Measurements from ENCODE around the gene TBK1.
A peak's percentile ranks its signal among the peaks of the same experiment; 100 is the strongest.

Gene TBK1

GRCh38 chr12:64451687-64452558, at the start of gene TBK1:
TBK1 (plus strand) TSS chr12:64452120; CDS start chr12:64455871, 3,751 bp downstream.
- DNase-seq, result peak; percentile 70

GRCh38 chr12:64402181-64402580, 49.7 kb upstream of the TBK1 start:
- DNase-seq, result no peak

- peak; percentile 96 for DNase-seq
Observed at GRCh38 chr12:64403707-64404469, 48.0 kb upstream of the TBK1 start, which contains the start of gene XPOT. XPOT (plus strand) TSS chr12:64404392; CDS start chr12:64410036, 5,644 bp downstream.

DNA sequence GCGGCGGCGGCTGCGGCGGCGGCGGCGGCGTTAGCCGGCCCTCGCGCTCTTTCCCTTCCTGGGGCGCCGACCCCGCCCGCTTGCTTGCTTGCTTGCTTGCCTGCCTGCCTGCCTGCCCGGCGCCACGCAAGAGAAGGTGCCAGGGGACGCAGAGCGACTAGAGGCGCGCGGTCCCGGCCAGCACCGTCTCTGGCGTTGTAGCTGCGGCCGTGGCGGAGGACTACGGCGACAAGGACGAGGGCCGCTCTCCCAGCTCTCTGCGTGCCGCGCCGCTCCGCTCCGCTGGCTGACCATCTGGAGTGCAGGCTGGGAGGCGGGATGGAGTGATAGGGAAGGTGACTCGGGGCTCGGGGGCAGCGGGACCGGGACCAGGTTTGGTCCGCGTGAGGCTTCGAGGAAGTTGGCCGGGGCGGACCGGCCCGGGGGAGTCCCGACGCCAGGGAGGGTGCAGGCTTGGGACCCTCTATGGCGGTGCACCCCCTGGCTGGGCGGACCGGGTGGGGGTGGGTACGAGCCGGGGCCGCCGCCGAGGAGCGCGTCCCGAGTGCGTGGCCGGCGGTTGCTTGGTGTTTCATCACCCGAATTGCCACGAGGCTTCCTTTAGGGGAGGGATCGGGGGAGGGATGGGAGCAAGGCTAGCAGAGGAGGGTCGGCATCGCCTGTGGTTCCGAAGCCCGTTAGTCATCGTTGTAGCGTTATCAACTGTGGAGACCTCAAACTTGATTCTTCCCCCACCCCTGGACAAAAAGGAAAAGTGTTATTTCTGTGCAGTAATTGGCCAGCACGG, 47.3 kb upstream of the TBK1 start:
- DNase-seq, result peak; percentile 61

GRCh38 chr12:64407342-64408223, 44.3 kb upstream of the TBK1 start:
- DNase-seq, result no peak

DNA sequence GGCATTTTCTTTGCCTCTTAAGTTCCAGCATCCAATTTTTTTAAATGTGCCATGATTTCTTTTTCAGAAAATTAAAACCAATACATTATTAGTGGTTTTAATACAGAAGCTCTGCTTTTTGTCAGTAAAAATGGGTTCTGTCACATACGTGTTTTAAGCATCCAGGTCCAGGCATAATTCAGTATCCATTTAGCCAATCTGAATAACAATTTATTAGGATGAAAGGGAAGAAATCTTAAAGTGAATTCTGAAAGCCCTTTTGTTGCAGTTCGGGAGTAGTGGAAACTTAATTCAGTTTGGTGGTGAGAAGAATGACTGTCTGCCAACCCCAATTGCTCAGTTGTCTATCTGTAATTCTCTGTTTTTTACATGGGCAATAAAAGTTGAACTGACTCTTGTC, 40.5 kb upstream of the TBK1 start:
- DNase-seq, result no peak

DNA sequence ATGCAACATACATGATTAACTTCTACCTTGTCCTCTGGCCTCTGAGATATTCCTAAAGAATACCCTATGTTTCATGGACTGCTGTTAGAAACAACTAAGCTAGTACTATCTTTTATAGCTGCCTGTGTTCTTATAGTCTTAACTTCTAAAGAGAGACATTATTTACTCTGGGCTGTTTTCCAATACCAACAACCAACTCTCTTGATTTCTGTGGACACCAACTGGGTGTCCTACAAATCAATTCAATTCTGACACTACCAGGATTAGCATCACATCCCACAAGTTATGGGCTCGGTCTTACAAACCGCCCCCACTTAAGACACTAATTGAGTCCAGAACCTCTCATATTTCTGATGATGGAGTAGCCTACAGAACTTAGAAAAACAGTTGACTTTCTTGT, 39.5 kb upstream of the TBK1 start:
- no peak for DNase-seq

GRCh38 chr12:64413884-64414283, 38.0 kb upstream of the TBK1 start:
- DNase-seq, result no peak

GRCh38 chr12:64418209-64418608, 33.7 kb upstream of the TBK1 start:
- DNase-seq, result no peak

GRCh38 chr12:64419696-64420095, 32.2 kb upstream of the TBK1 start:
- no peak for DNase-seq

- DNase-seq, result no peak
Observed at GRCh38 chr12:64427988-64428387, 23.9 kb upstream of the TBK1 start.

- DNase-seq, result no peak
Observed at GRCh38 chr12:64428956-64429355, 23.0 kb upstream of the TBK1 start.

DNA sequence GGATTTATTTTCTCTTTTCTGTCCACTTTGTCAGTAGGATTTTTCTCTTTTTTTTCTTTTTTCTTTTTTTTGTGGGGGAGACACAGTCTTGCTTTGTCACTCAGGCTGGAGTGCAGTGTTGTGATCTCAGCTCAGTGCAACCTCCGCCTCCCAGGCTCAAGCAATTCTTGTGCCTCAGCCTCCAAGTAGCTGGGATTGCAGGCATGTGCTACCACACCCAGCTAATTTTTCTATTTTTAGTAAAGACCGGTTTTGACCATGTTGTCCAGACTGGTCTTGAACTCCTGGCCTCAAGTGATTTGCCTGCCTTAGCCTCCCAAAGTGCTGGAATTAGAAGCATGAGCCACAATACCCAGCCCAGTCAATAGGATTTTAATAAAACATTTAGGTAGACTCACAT, 21.0 kb upstream of the TBK1 start:
- no peak for DNase-seq

GRCh38 chr12:64431791-64432190, 20.1 kb upstream of the TBK1 start:
- no peak for DNase-seq

DNA sequence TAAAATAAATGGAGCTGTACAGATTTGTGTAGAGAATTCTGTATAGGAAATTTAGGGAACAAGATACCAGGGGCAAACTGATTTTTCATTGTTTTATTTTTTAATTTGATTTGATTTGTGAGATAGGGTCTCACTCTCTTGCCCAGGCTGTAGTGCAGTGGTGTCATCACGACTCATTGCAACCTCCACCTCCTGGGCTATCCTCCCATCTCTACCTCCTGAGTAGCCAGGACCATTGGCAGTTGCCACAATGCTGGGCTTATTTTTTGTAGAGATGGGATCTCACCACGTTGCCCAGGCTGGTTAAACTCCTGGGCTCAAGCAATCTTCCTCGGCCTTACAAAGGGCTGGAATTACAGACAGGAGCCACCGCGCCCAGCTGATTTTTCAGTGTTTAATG, 18.0 kb upstream of the TBK1 start:
- no peak for DNase-seq

DNA sequence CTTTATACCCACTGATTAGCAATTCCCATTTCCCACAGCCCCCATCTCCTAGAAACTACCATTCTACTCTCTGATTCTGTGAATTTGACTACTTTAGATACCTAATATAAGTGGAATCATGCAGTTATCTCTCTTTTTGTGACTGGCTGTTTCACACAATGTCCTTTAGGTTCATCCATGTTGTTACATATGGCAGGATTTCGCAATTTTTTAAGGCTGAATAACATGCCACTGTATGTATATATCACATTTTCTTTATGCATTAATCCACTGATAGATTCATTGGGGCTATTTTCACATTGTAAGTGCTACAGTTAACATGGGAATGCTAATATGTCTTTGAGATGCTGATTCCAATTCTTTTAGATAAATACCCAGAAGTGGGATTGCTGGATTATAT, 11.8 kb upstream of the TBK1 start:
- DNase-seq, result no peak

DNA sequence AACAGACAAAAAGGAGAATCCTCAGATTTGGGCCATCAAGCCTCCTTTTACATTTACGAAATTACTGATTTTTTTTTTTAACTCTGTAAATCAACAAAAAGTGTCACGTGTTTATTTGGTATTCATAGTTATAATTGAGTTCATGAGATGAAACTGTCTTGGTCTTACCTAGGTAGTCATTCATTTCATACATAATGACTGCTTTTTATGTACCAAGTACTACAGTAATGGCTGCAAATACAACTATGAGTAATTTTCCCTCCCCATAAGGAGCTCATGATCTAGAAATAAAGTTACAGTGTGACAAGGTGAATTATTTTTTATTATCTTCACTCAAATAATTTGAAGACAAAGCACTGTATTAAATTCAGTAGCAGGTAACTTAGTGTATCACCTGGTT, 6.4 kb upstream of the TBK1 start:
- no peak for DNase-seq

DNA sequence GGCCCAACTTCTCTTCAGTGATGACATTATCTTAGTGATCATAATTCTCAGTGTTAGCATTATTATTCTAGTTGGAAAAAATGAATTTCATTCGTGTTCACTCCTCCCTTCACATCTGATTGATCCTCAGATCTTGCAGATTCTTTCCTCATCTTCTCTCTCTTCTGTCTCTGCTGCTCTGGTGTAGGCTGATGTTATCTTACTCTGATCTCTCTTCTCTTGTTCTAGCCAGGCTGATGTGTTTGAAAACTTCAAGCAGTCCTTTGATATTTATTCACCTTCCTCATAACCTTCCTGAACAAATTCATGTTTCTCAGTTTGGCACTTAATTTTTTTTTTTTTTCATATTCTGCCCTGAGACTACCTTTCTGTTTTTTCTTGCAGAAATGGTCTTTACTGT, 5.6 kb upstream of the TBK1 start:
- no peak for DNase-seq

- DNase-seq, result no peak
Observed at GRCh38 chr12:64450057-64450640, 1.8 kb upstream of the TBK1 start.

GRCh38 chr12:64450711-64451486, 1.0 kb upstream of the TBK1 start:
- DNase-seq, result no peak
